IPS DF 6.9 (cell line): Measurements from ENCODE around the gene CDON.

Experiments
- DNase-seq: peaks from one replicate; pipeline ENCODE4 v3.0.0-alpha.2; 2013; ENCODE audit warnings: low read depth, low spot score
- H3K27ac ChIP-seq: one replicate; pipeline ENCODE4 v1.5.1; 2013; ENCODE audit warnings: low read length, control low read depth
- H3K27me3 ChIP-seq: 2 replicates; pipeline ENCODE4 v1.6.1; 2013; ENCODE audit warnings: mild to moderate bottlenecking, low read length; ENCODE audit not compliant: control insufficient read depth, insufficient read depth
- H3K36me3 ChIP-seq: 2 replicates; pipeline ENCODE4 v1.6.1; 2013; ENCODE audit warnings: low read length; ENCODE audit not compliant: control insufficient read depth, insufficient read depth
- H3K4me1 ChIP-seq: 2 replicates; pipeline ENCODE4 v1.6.1; 2013; ENCODE audit warnings: low read length; ENCODE audit not compliant: control insufficient read depth, insufficient read depth
- H3K4me3 ChIP-seq: 2 replicates; pipeline ENCODE4 v1.5.1; 2013; ENCODE audit warnings: mild to moderate bottlenecking, low read length
- H3K9me3 ChIP-seq: 2 replicates; pipeline ENCODE4 v1.6.1; 2013; ENCODE audit warnings: low read length, inconsistent platforms; ENCODE audit not compliant: control insufficient read depth, insufficient read depth
- WGBS: extraction: QIAGEN DNeasy Blood & Tissue Kit; methylation state at CpG from one replicate; pipeline ENCODE4 v1.1.7; 2013; ENCODE audit warnings: mixed read lengths, missing lambda C conversion rate; ENCODE audit not compliant: insufficient read length, insufficient coverage; 5-methylcytosine and 5-hydroxymethylcytosine counted together

CDON gene

DNA sequence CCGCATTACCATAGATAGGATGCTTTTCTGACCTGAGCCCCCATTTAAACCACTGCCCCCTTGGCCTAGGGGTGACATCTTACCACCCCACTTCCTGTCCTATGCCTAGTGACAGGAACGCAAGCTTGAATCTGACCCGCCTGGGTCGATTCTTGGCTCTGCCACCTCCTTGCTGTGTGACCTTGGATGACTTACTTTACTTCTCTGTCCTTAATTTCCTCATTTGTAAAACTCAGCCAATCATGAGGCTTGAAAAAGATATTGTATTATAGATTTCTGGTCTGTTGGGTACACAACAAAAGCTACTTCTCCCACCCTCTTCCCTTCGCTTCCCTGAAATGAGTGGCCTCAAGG is 39.2 kb upstream of the CDON start:
- Histone ChIP-seq H3K4me1 (peaks cover 10% of the 10 kb centered on the region), H3K9me3 (no peaks in the 10 kb centered on the region), H3K27ac (no peak overlapping the region), H3K4me3 (no peak overlapping the region), H3K36me3 (no peaks in the 10 kb centered on the region), H3K27me3 (no peaks in the 10 kb centered on the region)
- DNase-seq = no peak
- no CpG with 5 or more reads among the region's 5 CpGs for WGBS

DNA sequence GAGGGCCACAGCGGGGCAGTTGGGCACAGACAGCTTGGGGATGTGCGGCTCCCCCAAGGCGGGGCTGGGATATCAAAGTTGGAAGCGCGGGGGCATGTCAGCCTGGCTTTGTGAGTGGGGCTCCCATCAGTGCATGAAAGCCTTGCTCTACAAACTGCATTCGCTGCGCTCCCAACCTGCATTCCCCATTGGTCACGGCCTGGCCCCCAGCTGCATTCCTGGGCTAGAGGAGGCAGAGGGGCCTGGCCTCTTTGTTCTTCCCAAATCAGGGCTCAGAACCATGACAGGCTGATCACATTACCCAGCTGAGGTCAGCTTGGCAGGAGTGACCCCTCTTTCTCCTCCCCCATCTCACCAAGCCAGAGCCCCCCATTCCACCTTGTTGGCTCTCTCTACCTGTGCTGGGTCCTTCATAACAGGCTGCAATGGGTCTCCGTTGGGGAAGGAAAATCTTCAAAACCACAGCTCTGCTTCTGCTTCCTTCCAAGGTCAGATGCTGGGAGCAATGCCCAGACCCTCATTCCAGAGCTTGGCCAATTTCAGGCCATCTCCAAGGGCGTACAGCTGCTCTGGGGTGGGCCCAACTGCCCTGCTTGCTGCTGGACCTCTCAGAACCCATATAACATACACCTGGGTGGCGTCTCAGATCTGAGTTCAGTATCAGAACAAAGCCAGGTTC is 38.7 kb upstream of the CDON start:
- Histone ChIP-seq H3K4me3 (no peak overlapping the region), H3K9me3 (no peaks in the 10 kb centered on the region), H3K4me1 (peaks cover 10% of the 10 kb centered on the region), H3K36me3 (no peaks in the 10 kb centered on the region), H3K27ac (no peak overlapping the region), H3K27me3 (no peaks in the 10 kb centered on the region)
- WGBS = no CpG with 5 or more reads among the region's 11 CpGs
- DNase-seq = no peak

DNA sequence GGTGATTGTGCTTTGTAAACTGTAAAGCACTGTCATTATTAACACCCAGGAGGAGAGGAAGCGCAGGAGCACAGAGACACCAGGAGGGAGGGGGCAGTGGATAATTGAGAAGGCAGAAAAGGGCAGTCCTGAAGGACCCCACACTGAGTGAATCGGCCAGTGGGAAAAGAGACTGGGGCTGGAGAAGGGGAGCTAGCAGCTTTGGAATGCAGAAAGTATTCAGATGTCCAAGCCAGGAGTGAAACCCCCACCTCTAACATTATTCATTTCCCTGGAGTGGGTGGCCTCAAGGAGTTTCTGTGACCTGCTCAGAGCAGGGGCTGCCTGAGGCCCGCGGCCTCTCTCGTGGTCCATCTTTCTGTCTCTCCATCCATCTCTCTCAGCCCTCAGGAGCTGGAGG is 38.0 kb upstream of the CDON start:
- WGBS = no CpG with 5 or more reads among the region's 5 CpGs
- Histone ChIP-seq H3K4me1 (peaks cover 10% of the 10 kb centered on the region), H3K36me3 (no peaks in the 10 kb centered on the region), H3K27me3 (no peaks in the 10 kb centered on the region), H3K9me3 (no peaks in the 10 kb centered on the region), H3K27ac (no peak overlapping the region), H3K4me3 (no peak overlapping the region)
- no peak for DNase-seq

DNA sequence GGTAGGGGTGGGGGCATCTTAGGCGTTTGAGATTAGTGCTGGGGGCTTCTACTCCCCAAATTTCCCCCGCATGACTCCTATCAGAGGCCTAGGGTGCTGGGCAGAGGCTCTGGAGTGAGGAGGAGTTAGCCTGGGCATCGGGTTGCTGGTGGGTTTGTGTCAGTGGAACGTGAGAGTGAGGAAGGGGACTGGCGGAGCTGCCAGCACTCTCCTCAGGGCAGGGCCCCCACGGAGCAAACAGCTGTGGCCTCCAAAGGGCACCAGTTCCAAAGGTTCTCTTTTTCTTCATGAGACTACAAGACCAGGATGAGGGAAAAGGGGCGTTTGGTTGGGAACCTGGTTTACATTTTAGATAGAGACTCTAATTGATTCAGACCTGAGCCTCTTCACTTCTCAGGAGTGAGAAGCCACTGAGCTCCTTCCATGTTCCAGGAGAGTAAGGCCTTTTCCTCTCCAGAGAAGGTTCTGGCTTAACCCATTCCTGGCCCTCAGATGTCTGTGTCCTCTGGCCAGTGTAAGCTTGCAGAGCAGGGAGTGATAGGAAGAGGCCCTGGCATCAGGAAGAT is 35.6 kb upstream of the CDON start:
- H3K4me1 ChIP-seq = no peaks in the 10 kb centered on the region; the same call in 1 of the 2 replicates
- H3K27me3 ChIP-seq = no peaks in the 10 kb centered on the region
- no peaks in the 10 kb centered on the region for H3K36me3 ChIP-seq
- H3K9me3 ChIP-seq = no peaks in the 10 kb centered on the region
- H3K4me3 ChIP-seq = no peak overlapping the region
- no CpG with 5 or more reads among the region's 7 CpGs for WGBS
- H3K27ac ChIP-seq = no peak overlapping the region
- no peak for DNase-seq

DNA sequence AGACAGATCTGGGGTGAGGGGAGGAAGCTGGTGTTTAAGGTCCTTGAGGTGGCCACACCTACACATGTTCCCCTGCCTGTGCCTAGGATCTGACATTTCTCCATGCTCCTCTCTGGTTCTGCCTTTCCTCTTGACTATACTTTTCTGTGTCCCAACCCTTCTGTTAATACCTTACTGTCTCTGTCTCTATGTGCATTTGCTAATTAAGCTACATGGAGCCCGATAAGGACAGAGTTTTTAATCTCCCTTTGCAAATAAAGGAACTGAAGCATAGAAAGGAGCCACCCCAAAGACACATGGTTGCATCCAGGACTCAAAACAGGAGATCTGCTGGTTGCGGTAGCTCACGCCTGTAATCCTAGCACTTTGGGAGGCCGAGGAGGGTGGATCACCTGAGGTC is 33.1 kb upstream of the CDON start:
- H3K36me3 ChIP-seq = no peaks in the 10 kb centered on the region
- DNase-seq = no peak
- no peak overlapping the region for H3K27ac ChIP-seq
- H3K4me1 ChIP-seq = no peaks in the 10 kb centered on the region; the same call in 1 of the 2 replicates
- WGBS = no CpG with 5 or more reads among the region's 4 CpGs
- no peaks in the 10 kb centered on the region for H3K27me3 ChIP-seq
- no peak overlapping the region for H3K4me3 ChIP-seq
- no peaks in the 10 kb centered on the region for H3K9me3 ChIP-seq

- no peak overlapping the region for H3K4me3 ChIP-seq
- no peaks in the 10 kb centered on the region for H3K27me3 ChIP-seq
- no peak for DNase-seq
- WGBS = no CpG with 5 or more reads among the region's 5 CpGs
- H3K4me1 ChIP-seq = no peaks in the 10 kb centered on the region
- H3K9me3 ChIP-seq = no peaks in the 10 kb centered on the region
- no peak overlapping the region for H3K27ac ChIP-seq
- H3K36me3 ChIP-seq = no peaks in the 10 kb centered on the region
Observed at GRCh38 chr11:126090452-126090851, 27.8 kb upstream of the CDON start.

GRCh38 chr11:126088999-126089398 is 26.3 kb upstream of the CDON start:
- WGBS = no CpG with 5 or more reads among the region's 1 CpG
- H3K4me3 ChIP-seq = no peak overlapping the region
- no peak overlapping the region for H3K27ac ChIP-seq
- no peaks in the 10 kb centered on the region for H3K27me3 ChIP-seq
- H3K4me1 ChIP-seq = 0 out of 2 replicates have a peak, but pooled peaks cover under 1% of the 10 kb centered on the region
- H3K36me3 ChIP-seq = no peaks in the 10 kb centered on the region
- no peaks in the 10 kb centered on the region for H3K9me3 ChIP-seq
- no peak for DNase-seq

- DNase-seq = no peak
- no peak overlapping the region for H3K27ac ChIP-seq
- H3K9me3 ChIP-seq = no peaks in the 10 kb centered on the region
- H3K4me1 ChIP-seq = peaks cover 4% of the 10 kb centered on the region; the same call in 1 of the 2 replicates
- no peaks in the 10 kb centered on the region for H3K36me3 ChIP-seq
- no peaks in the 10 kb centered on the region for H3K27me3 ChIP-seq
- WGBS = no CpG with 5 or more reads among the region's 5 CpGs
- no peak overlapping the region for H3K4me3 ChIP-seq
Observed at GRCh38 chr11:126086248-126086647, 23.6 kb upstream of the CDON start.

GRCh38 chr11:126084608-126084912 is 21.9 kb upstream of the CDON start:
- no peaks in the 10 kb centered on the region for H3K36me3 ChIP-seq
- H3K27ac ChIP-seq = no peak overlapping the region
- H3K4me1 ChIP-seq = peaks cover 11% of the 10 kb centered on the region; the same call in 1 of the 2 replicates
- H3K27me3 ChIP-seq = no peaks in the 10 kb centered on the region
- WGBS = no CpG with 5 or more reads among the region's 4 CpGs
- no peak for DNase-seq
- H3K9me3 ChIP-seq = no peaks in the 10 kb centered on the region
- no peak overlapping the region for H3K4me3 ChIP-seq

GRCh38 chr11:126083829-126084607 is 21.4 kb upstream of the CDON start:
- no peak overlapping the region for H3K4me3 ChIP-seq
- H3K27me3 ChIP-seq = no peaks in the 10 kb centered on the region
- no peaks in the 10 kb centered on the region for H3K36me3 ChIP-seq
- H3K27ac ChIP-seq = no peak overlapping the region
- H3K9me3 ChIP-seq = no peaks in the 10 kb centered on the region
- no peak for DNase-seq
- peaks cover 15% of the 10 kb centered on the region; the same call in 1 of the 2 replicates for H3K4me1 ChIP-seq
- no CpG with 5 or more reads among the region's 12 CpGs for WGBS
